Karpas-422 (cell line): ENCODE measurements around the gene GPX2. TPM values are rescaled to one million over a fixed set of nuclear protein-coding genes. Genes with fewer than 3 reads are reported as not detected.

Source experiments
- DNase-seq: peaks from one replicate; pipeline ENCODE4 v3.0.0-alpha.2; 2015
- H2AFZ ChIP-seq: fragments of 200-600 bp; sonication (generic); 2 replicates; pipeline ENCODE4 v1.6.1; 2014; ENCODE audit warnings: antibody characterized with exemption, low read length, mixed read lengths
- H3K27ac ChIP-seq: fragments of 200-600 bp; sonication (generic); 2 replicates; pipeline ENCODE4 v1.5.1; 2014; ENCODE audit warnings: mild to moderate bottlenecking, low read length, moderate library complexity
- H3K27me3 ChIP-seq: fragments of 200-600 bp; sonication (generic); 2 replicates; pipeline ENCODE4 v1.6.1; 2014; ENCODE audit warnings: low read length, mixed read lengths
- H3K36me3 ChIP-seq: fragments of 200-600 bp; sonication (generic); 2 replicates; pipeline ENCODE4 v1.6.1; 2014; ENCODE audit warnings: low read length, mixed read lengths; ENCODE audit not compliant: insufficient read depth
- H3K4me1 ChIP-seq: fragments of 200-600 bp; sonication (generic); 2 replicates; pipeline ENCODE4 v1.6.1; 2014; ENCODE audit warnings: mild to moderate bottlenecking, low read length, mixed read lengths
- H3K4me2 ChIP-seq: fragments of 200-600 bp; sonication (generic); 2 replicates; pipeline ENCODE4 v1.6.1; 2014; ENCODE audit warnings: low read length, low read depth, mild to moderate bottlenecking; ENCODE audit not compliant: poor library complexity, severe bottlenecking
- H3K4me3 ChIP-seq: fragments of 200-600 bp; sonication (generic); 2 replicates; pipeline ENCODE4 v1.5.1; 2014; ENCODE audit warnings: mild to moderate bottlenecking, antibody characterized with exemption, low read length, mixed read lengths
- H3K79me2 ChIP-seq: fragments of 200-600 bp; sonication (generic); 2 replicates; pipeline ENCODE4 v1.6.1; 2014; ENCODE audit warnings: mild to moderate bottlenecking, low read length, mixed read lengths
- H3K9ac ChIP-seq: fragments of 200-600 bp; sonication (generic); 2 replicates; pipeline ENCODE4 v1.6.0; 2014; ENCODE audit warnings: low read length
- H3K9me2 ChIP-seq: fragments of 200-600 bp; sonication (generic), shearing (Covaris generic); replicated peaks from 2 replicates; pipeline ENCODE4 v1.6.0; 2014; ENCODE audit warnings: mild to moderate bottlenecking, low read length, moderate library complexity; ENCODE audit not compliant: insufficient read depth
- H3K9me3 ChIP-seq: fragments of 300-700, 200-600 bp; sonication (generic); 2 replicates; pipeline ENCODE4 v1.6.1; 2014; ENCODE audit warnings: low read length, mixed read lengths
- H4K20me1 ChIP-seq: fragments of 200-600 bp; sonication (generic); 2 replicates; pipeline ENCODE4 v1.6.1; 2014; ENCODE audit warnings: mild to moderate bottlenecking, antibody characterized with exemption, low read length, low read depth; ENCODE audit not compliant: insufficient read depth
- total RNA-seq: library from RNA; depleted of rRNA; stranded (reverse); fragments of >200 nt; shearing (Covaris generic); gene quantifications from 2 replicates; pipeline ENCODE4 v1.2.3, GENCODE V29; 2014; ENCODE audit warnings: low replicate concordance

Gene GPX2
- total RNA-seq, 1 experiment from 2014 or later = not detected

GRCh38 chr14:64955297-64955696 lies 12.8 kb upstream of the GPX2 start:
- no peak overlapping the region for H3K27ac ChIP-seq
- H3K4me3 ChIP-seq = no peak overlapping the region
- H3K4me1 ChIP-seq = peaks cover 4% of the 10 kb centered on the region
- no peaks in the 10 kb centered on the region for H3K79me2 ChIP-seq
- no peak overlapping the region for H3K9ac ChIP-seq
- no peak overlapping the region for H3K4me2 ChIP-seq
- H3K9me2 ChIP-seq = no peaks in the 10 kb centered on the region
- H3K27me3 ChIP-seq = no peaks in the 10 kb centered on the region
- H3K9me3 ChIP-seq = no peaks in the 10 kb centered on the region
- H4K20me1 ChIP-seq = peaks cover 9% of the 10 kb centered on the region; the same call in 1 of the 2 replicates
- H2AFZ ChIP-seq = no peak overlapping the region
- H3K36me3 ChIP-seq = no peaks in the 10 kb centered on the region
- DNase-seq = no peak

- Histone ChIP-seq H3K79me2 (no peaks in the 10 kb centered on the region), H3K27ac (no peak overlapping the region), H3K4me2 (no peak overlapping the region), H2AFZ (no peak overlapping the region), H3K27me3 (no peaks in the 10 kb centered on the region), H3K4me1 (no peaks in the 10 kb centered on the region), H3K4me3 (no peak overlapping the region), H3K9me2 (no peaks in the 10 kb centered on the region), H3K9me3 (no peaks in the 10 kb centered on the region), H3K36me3 (no peaks in the 10 kb centered on the region), H3K9ac (no peak overlapping the region), H4K20me1 (peaks cover 9% of the 10 kb centered on the region; the same call in 1 of the 2 replicates)
- DNase-seq = no peak
These were observed 12.1 kb upstream of the GPX2 start for GRCh38 chr14:64954491-64955240.

GRCh38 chr14:64953661-64954060 lies 11.1 kb upstream of the GPX2 start:
- no peaks in the 10 kb centered on the region for H3K9me2 ChIP-seq
- no peak overlapping the region for H2AFZ ChIP-seq
- no peaks in the 10 kb centered on the region for H3K27me3 ChIP-seq
- H3K79me2 ChIP-seq = no peaks in the 10 kb centered on the region
- no peak overlapping the region for H3K27ac ChIP-seq
- no peak for DNase-seq
- H3K4me2 ChIP-seq = no peak overlapping the region
- peaks cover 5% of the 10 kb centered on the region; the same call in 1 of the 2 replicates for H4K20me1 ChIP-seq
- no peaks in the 10 kb centered on the region for H3K36me3 ChIP-seq
- no peak overlapping the region for H3K4me3 ChIP-seq
- H3K4me1 ChIP-seq = no peaks in the 10 kb centered on the region
- H3K9me3 ChIP-seq = no peaks in the 10 kb centered on the region
- H3K9ac ChIP-seq = no peak overlapping the region

- H3K9ac ChIP-seq = no peak overlapping the region
- DNase-seq = no peak
- no peaks in the 10 kb centered on the region for H3K9me3 ChIP-seq
- H3K4me3 ChIP-seq = no peak overlapping the region
- no peak overlapping the region for H2AFZ ChIP-seq
- H3K4me1 ChIP-seq = no peaks in the 10 kb centered on the region
- no peaks in the 10 kb centered on the region for H3K27me3 ChIP-seq
- no peaks in the 10 kb centered on the region for H3K36me3 ChIP-seq
- H3K79me2 ChIP-seq = no peaks in the 10 kb centered on the region
- no peak overlapping the region for H3K27ac ChIP-seq
- peaks cover 5% of the 10 kb centered on the region; the same call in 1 of the 2 replicates for H4K20me1 ChIP-seq
- H3K9me2 ChIP-seq = no peaks in the 10 kb centered on the region
- H3K4me2 ChIP-seq = no peak overlapping the region
These were observed 10.7 kb upstream of the GPX2 start for GRCh38 chr14:64953310-64953654.

GRCh38 chr14:64952598-64953309 lies 10.2 kb upstream of the GPX2 start:
- no peak overlapping the region for H3K9ac ChIP-seq
- no peak overlapping the region for H2AFZ ChIP-seq

GRCh38 chr14:64951724-64952123 lies 9.2 kb upstream of the GPX2 start:
- Histone ChIP-seq H3K79me2 (no peaks in the 10 kb centered on the region), H3K36me3 (no peaks in the 10 kb centered on the region), H4K20me1 (no peaks in the 10 kb centered on the region; the same call in 1 of the 2 replicates), H3K4me1 (no peaks in the 10 kb centered on the region), H3K9me3 (no peaks in the 10 kb centered on the region), H3K4me2 (no peak overlapping the region), H2AFZ (no peak overlapping the region), H3K27ac (no peak overlapping the region), H3K27me3 (no peaks in the 10 kb centered on the region), H3K9ac (no peak overlapping the region), H3K9me2 (no peaks in the 10 kb centered on the region), H3K4me3 (no peak overlapping the region)
- DNase-seq = no peak

More at GRCh38 chr14:64952598-64953309, 10.2 kb upstream of the GPX2 start:
- no peak overlapping the region for H3K4me2 ChIP-seq
- H3K4me3 ChIP-seq = no peak overlapping the region
- H3K4me1 ChIP-seq = no peaks in the 10 kb centered on the region
- H3K79me2 ChIP-seq = no peaks in the 10 kb centered on the region
- DNase-seq = peak; percentile 68
- H3K9me3 ChIP-seq = no peaks in the 10 kb centered on the region
- no peaks in the 10 kb centered on the region for H3K36me3 ChIP-seq
- H3K27me3 ChIP-seq = no peaks in the 10 kb centered on the region
- no peaks in the 10 kb centered on the region for H3K9me2 ChIP-seq
- peaks cover 5% of the 10 kb centered on the region; the same call in 1 of the 2 replicates for H4K20me1 ChIP-seq
- no peak overlapping the region for H3K27ac ChIP-seq

- H3K4me1 ChIP-seq = no peaks in the 10 kb centered on the region
- no peaks in the 10 kb centered on the region for H3K36me3 ChIP-seq
- H4K20me1 ChIP-seq = no peaks in the 10 kb centered on the region; the same call in 1 of the 2 replicates
- H3K27me3 ChIP-seq = no peaks in the 10 kb centered on the region
- H3K4me3 ChIP-seq = no peak overlapping the region
- no peak overlapping the region for H3K9ac ChIP-seq
- no peaks in the 10 kb centered on the region for H3K79me2 ChIP-seq
- no peaks in the 10 kb centered on the region for H3K9me2 ChIP-seq
- H2AFZ ChIP-seq = no peak overlapping the region
- H3K27ac ChIP-seq = no peak overlapping the region
- H3K9me3 ChIP-seq = no peaks in the 10 kb centered on the region
- no peak overlapping the region for H3K4me2 ChIP-seq
- no peak for DNase-seq
These were observed 8.7 kb upstream of the GPX2 start for GRCh38 chr14:64951291-64951690.

GRCh38 chr14:64950889-64951288 lies 8.3 kb upstream of the GPX2 start:
- Histone ChIP-seq H3K9me2 (no peaks in the 10 kb centered on the region), H2AFZ (no peak overlapping the region), H3K27ac (no peak overlapping the region), H3K9ac (no peak overlapping the region), H3K9me3 (no peaks in the 10 kb centered on the region), H3K36me3 (no peaks in the 10 kb centered on the region), H3K4me1 (no peaks in the 10 kb centered on the region), H3K79me2 (no peaks in the 10 kb centered on the region), H4K20me1 (no peaks in the 10 kb centered on the region; the same call in 1 of the 2 replicates), H3K4me2 (no peak overlapping the region), H3K4me3 (no peak overlapping the region), H3K27me3 (no peaks in the 10 kb centered on the region)
- no peak for DNase-seq
